Stimulated activated CD8-positive, alpha-beta memory T cell treated with anti-CD3 and anti-CD28 coated beads, Interleukin-4, amount 100 ng/mL, for 24 hours (primary cell): ENCODE results near the gene ASAP3.

Experiments
- DNase-seq: peaks from one replicate; pipeline ENCODE4 v3.0.0-alpha.2; 2020; ENCODE audit warnings: low read depth

The ASAP3 gene

GRCh38 chr1:23477359-23478144 is 6.4 kb downstream of the ASAP3 start:
- no peak for DNase-seq

- DNase-seq = no peak
Observed at GRCh38 chr1:23475641-23476040, 8.3 kb downstream of the ASAP3 start.

GRCh38 chr1:23475134-23475628 is 8.8 kb downstream of the ASAP3 start:
- no peak for DNase-seq

- DNase-seq = no peak
Observed at GRCh38 chr1:23473037-23473800, 10.8 kb downstream of the ASAP3 start.

- DNase-seq = no peak
Observed at GRCh38 chr1:23472351-23473036, 11.5 kb downstream of the ASAP3 start.

GRCh38 chr1:23471473-23472075 is 12.4 kb downstream of the ASAP3 start:
- no peak for DNase-seq

- DNase-seq = no peak
Observed at GRCh38 chr1:23470282-23471070, 13.5 kb downstream of the ASAP3 start.

- DNase-seq = no peak
Observed at GRCh38 chr1:23469372-23469982, 14.5 kb downstream of the ASAP3 start.

- no peak for DNase-seq
Observed at GRCh38 chr1:23466423-23466989, 17.5 kb downstream of the ASAP3 start.

GRCh38 chr1:23463286-23463685 is 20.7 kb downstream of the ASAP3 start:
- DNase-seq = no peak

GRCh38 chr1:23462766-23463165 is 21.2 kb downstream of the ASAP3 start:
- no peak for DNase-seq

- no peak for DNase-seq
Observed at GRCh38 chr1:23461050-23461449, 22.9 kb downstream of the ASAP3 start.

GRCh38 chr1:23460519-23460918 is 23.5 kb downstream of the ASAP3 start:
- DNase-seq = no peak

GRCh38 chr1:23459338-23459757 is 24.6 kb downstream of the ASAP3 start:
- DNase-seq = no peak

- no peak for DNase-seq
Observed at GRCh38 chr1:23456226-23456625, 27.8 kb downstream of the ASAP3 start.

GRCh38 chr1:23453455-23454000 is 30.5 kb downstream of the ASAP3 start:
- no peak for DNase-seq

- DNase-seq = no peak
Observed at GRCh38 chr1:23452011-23452411, 32.0 kb downstream of the ASAP3 start.

- DNase-seq = no peak
Observed at GRCh38 chr1:23451441-23451840, 32.5 kb downstream of the ASAP3 start.

- no peak for DNase-seq
Observed at GRCh38 chr1:23450894-23451293, 33.1 kb downstream of the ASAP3 start.

- no peak for DNase-seq
Observed at GRCh38 chr1:23449958-23450357, 34.0 kb downstream of the ASAP3 start.
